ENCODE results near the gene UST.

GRCh38 chr6:148790404-148790803 is 43.6 kb downstream of the UST start:
- TF ChIP-seq POLR2A (IDR thresholded peaks at IDR 0.05; ENCODE audit: low read length) = no peak
- TF ChIP-seq GATA1 (IDR thresholded peaks at IDR 0.05; ENCODE audit: low read depth, low read length) = no peak

Measured in erythroblast (primary cell).